C4-2B (cell line): Measurements from ENCODE around the gene HNRNPA2B1.

Experiments
- ZFX ChIP-seq: fragments of 450-650 bp; IDR thresholded peaks from 2 replicates; pipeline ENCODE4 v1.6.1; 2017
- TF ChIP-seq, protein P1 (sequence below): fragments of 450-650 bp; conservative IDR thresholded peaks from 2 replicates; pipeline ENCODE4 v1.5.1; 2017; ENCODE audit warnings: mild to moderate bottlenecking

DNA sequence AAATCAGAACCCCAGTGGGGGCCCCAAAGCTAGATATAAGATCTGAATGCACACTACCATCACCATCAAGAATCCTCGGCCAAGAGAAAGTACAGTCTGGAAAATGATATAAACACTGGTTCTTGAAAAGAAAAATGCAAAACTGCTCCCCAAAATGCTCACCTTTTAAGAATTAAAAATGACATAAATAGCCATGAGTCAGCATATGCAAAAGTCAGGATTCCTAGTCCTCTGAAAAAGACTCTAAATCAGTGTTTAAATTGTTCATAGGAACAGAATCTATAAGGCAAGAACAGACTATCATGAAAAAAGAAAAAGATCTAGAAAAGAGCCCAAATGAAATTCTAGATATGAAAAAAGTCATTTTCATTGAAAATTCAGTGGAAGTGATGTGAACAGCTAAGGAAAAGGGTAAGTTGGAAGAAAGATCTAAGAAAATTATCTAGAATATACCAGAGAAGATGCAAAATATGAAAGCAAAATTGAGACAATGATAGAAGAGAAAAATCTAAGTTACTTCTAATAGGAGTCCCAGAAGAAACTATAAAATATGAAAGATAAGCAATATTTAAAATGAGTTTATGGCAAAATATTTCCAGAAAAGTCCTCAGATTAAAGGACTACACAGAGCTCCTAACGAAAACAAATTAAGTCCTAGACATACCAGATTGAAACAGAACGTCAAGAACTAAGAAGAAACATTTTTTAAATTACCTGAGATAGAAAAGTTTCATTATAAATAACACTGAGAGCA is 18.9 kb downstream of the HNRNPA2B1 start:
- TF ChIP-seq, protein P1, sequence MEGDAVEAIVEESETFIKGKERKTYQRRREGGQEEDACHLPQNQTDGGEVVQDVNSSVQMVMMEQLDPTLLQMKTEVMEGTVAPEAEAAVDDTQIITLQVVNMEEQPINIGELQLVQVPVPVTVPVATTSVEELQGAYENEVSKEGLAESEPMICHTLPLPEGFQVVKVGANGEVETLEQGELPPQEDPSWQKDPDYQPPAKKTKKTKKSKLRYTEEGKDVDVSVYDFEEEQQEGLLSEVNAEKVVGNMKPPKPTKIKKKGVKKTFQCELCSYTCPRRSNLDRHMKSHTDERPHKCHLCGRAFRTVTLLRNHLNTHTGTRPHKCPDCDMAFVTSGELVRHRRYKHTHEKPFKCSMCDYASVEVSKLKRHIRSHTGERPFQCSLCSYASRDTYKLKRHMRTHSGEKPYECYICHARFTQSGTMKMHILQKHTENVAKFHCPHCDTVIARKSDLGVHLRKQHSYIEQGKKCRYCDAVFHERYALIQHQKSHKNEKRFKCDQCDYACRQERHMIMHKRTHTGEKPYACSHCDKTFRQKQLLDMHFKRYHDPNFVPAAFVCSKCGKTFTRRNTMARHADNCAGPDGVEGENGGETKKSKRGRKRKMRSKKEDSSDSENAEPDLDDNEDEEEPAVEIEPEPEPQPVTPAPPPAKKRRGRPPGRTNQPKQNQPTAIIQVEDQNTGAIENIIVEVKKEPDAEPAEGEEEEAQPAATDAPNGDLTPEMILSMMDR: no peak
- no peak for TF ChIP-seq ZFX
